HG02840 (cell line): Measurements from ENCODE around the gene ELAPOR1.
"Not testable (repeated sequence)": the region's sequence is repeated elsewhere in the genome, so short reads cannot be mapped to it uniquely, and the experiment has no call there.

Experiments
- ATAC-seq: cut with Tn5 transposase; IDR thresholded peaks from one replicate; pipeline ENCODE4 v1.9.1; 2021; ENCODE audit warnings: mild to moderate bottlenecking, moderate library complexity, moderate number of reproducible peaks; ENCODE audit not compliant: unreplicated experiment, low FRiP score

The ELAPOR1 gene

DNA sequence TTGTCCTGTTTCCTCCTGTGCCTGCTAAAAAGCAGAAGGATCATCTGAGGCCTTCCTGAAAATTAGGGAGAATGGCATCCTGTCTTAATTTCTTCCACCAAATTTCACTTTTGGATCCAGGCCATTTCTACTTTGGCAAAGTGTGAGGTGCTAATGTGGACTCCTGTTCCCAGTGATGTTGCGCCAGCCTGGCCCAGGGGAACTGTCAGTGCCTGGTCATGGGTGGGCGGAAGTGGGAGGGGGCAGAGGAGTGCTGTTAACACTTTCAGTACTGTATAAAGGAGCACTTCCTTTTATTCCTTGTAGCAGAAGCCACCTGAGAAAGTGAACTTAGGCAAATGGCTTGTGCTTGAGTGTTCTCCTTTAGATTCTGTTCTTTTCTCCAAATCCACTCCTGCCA lies 19.9 kb downstream of the ELAPOR1 start:
- ATAC-seq, result no peak

DNA sequence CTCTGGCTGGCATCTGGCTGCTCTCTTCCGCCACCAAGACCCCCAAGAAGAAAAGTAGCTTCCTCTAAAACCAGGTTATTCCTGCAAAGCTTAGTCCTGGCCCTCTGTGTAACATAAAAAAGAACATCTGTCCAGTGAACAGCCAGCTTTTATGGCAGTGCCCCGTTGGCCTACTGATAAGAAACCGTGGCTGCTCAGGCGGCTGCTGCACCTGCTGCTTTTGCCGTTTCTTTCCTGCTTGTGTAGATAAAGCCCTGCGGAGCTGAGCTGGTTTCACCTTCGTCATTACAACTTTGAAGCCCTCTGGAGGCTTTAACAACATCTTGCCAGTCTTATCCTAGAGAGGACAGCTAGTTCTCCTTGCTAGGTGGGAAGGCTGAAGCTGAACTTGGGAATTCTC lies 20.5 kb downstream of the ELAPOR1 start:
- no peak for ATAC-seq

DNA sequence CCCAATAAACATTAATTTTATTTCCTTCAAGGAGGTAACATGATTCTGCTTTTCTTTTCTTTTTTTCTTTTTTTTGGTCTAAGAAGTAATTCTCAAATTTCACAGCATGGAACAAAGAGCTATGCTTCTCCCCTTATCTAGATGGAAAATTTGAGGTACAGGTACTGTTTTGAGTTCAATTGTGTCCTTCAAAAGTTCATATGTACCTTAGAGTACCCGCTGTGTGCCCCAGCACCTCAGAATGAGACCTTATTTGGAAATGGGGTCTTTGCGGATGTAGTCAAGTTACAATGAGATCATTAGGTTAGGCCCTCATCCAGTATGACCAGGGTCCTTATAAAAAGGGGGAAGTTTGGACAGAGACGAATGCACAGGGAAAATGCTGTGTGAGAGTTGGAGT lies 22.0 kb downstream of the ELAPOR1 start:
- ATAC-seq, result no peak

DNA sequence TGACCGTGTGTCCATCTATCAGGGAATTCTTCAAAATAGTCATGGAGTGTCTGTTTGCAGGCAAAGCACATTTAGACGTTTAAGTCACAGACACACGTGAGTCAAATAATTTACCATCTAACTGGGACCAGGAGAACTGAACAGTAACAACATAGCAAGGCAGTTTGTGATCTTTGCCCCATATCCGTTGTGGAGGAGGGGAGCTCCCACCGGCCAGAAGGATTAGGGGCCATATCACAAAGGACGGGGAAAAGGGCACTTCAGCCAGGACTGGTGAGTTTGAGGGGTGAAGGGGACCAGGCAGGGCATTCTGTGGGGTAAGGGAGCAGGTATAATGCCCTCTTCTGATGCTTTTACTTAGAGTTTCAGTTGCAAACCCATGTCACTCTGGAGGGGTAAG lies 22.9 kb downstream of the ELAPOR1 start:
- no peak for ATAC-seq

DNA sequence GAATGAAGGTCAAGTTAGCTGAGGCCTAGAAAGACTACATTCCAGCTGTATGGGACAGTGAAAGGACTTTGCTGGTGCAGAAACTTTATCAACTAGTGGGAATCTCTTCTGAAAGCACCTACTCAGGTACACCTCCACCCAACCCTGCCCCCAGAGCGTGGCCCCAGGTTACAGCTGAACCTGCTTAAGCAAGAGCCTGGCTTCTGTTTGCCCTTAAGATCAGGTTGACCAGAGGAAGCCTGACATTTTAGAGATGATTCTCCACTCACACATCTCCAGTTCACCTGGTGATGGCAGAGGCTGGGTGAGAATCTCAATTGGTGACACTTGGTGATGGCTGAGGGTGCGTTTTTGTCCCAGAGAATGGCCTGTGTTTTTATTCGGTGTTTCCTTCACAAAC lies 24.0 kb downstream of the ELAPOR1 start:
- ATAC-seq, result no peak

DNA sequence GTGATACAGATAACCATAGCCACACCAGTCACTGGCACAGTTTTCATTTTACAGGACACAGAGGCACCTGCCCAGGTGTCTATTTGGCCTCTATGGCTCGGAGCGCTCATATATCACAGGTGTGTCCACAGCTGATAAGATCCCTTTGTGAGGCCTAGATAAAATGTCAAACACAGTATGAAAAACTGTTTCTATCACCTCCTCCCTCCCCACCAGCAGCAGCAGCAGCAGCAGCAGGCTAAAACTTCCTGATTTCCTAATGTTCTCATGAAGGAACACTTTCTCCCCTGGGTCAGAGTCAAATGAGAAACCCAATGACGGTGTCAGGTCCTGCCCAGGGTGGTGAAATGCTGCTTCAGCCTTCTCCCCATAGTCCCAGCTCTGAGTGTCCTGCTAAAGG lies 24.4 kb downstream of the ELAPOR1 start:
- no peak for ATAC-seq

DNA sequence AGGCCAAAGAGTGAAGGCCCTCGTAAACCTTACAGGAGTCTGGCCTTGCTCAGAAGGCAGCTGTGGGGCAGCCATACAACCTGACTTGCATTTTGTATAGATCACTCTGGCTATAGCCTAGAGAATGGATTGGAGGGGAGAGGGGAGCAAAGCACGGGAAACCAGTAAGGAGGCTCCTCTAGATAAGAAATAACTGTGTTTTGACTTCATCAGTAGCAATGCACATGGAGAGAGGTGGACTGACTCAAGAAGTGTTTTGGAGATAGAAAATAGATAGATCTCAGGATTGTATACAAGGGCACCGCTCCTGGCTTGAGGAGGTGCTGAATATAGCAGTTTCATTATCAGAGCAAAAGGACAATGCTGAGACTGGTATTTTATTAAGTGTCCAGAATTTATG lies 26.5 kb downstream of the ELAPOR1 start:
- ATAC-seq, result no peak

DNA sequence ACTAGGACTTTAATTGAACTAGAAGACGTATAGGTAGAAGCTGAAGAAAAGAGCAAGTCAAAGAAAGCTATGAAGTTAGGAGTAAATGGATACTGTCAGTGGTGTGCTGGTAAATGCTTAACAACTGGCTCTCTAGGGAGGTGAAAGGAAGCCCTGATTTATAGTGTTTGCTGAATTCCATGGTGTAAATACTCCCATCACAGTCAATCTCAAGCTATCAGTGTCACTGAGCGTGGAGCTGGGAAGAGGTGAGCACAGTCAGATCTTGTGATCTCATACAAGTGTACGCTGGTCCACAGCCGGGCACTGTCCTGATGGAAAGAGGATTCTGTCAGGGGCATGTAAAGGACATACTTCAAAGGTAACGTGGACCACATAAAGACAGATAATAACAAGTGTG lies 28.3 kb downstream of the ELAPOR1 start:
- no peak for ATAC-seq

DNA sequence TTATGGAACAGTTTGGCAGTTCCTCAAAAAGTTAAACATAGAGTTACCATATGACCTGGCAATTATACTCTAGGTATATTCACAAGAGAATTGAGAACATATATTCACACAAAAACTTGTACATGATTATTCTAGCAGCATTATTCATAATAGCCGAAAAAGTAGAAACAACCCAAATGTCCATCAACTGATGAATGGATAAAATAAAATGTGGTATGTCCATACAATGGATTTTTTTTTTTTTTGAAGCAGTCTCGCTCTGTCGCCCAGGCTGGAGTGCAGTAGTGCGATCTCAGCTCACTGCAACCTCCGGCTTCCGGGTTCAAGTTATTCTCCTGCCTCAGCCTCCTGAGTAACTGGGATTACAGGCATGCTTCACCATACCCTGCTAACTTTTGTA lies 28.8 kb downstream of the ELAPOR1 start:
- ATAC-seq, result not testable (repeated sequence)

DNA sequence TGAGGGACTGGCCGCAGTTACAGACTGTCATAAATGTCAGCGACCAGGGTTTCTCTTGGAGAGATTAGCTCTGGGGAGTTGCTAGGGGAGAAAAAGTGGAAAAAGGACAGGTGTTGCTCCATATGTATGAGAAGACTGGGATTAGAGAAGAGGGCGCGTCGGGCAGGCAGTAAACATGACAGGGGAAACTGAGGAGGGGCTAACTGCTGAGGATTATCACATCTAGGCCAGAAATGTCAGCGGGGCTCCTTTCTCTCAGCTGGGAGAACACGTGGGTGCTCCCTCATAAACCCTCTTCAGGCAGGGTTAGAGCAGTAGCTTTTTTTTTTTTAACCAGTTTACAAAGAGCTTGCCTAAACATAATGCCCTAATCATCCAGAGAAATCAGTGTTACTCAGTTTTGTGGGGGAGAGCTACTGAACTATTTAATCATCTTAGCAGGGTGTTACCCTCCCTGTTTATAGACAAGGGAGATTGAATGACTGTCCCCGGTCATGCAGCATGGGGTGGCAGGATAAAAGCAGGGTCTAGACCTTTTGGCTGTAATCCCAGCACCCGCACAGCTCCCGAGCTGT lies 35.2 kb downstream of the ELAPOR1 start:
- no peak for ATAC-seq

DNA sequence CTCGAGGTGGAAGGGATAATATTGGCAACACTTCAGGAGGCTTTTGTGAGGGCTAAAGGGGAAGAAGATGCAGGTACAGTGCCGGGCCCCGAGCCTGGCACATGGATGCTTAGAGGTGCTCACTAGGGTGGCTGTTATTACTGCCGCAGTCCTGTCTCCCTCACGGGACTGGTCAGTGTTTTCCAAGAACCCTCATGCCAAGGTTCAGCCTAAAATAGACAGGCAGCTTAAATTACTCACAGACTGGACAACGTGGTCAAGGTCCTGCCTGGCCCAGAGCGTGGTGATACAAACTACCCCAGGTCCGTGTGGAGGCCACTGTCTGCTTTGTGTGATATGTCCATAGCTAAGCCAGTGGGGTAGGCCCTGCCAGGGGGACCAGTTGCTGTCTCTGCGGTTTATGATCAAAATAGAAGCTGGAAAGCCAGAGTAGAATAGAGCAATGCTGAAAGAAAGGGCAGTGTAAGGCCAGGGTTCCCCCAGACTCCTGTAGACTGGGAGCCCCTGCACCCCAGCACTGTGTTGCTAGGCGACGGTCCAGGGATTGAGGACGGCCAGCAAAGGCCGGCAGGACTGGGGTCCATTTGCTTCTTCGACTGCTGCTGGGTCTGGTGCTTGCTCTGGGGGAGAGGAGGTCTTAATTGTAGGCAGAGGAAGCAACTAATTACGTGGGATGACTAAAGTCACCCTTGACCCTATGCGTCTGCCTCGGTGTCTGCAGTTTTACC lies 36.1 kb downstream of the ELAPOR1 start:
- no peak for ATAC-seq

DNA sequence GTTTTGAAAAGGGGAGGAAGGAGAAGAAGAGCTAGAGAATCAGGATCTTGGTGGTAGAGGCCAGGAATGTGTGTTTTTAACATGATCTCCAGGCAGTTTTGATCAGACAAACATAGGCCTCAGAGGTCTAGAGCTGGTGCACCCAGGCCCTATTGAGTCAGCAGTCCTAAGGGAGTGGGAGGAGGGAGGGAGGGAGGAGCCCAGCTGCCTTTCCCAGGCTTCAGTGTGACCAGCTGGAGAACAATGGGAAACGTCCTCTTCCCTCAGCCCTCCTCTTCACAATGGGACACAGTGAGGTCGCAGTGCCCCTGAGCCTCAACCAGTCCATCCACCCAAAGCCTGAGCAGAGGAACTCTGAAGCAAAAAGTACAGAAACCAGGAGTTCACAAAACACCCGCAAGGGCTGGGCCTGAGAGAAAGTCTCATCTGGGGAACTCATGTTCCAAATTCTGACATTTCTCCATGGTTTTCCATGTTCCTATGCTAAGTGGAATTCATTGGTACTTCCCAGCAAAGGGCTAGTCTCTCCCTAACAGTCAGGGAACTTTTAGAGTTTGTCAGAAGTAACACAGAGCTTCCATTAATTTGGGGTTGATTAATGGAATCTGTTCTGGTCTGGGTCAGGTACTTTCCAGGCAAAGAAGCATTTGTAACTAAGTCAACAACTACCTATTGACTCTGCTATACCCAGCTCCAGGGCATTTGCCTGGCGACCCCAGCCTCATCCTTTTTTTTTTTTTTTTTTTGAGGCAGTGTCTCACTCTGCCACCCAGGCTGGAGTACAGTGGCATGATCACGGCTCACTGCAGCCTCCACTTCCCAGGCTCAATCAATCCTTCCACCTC lies 37.5 kb downstream of the ELAPOR1 start:
- no peak for ATAC-seq

DNA sequence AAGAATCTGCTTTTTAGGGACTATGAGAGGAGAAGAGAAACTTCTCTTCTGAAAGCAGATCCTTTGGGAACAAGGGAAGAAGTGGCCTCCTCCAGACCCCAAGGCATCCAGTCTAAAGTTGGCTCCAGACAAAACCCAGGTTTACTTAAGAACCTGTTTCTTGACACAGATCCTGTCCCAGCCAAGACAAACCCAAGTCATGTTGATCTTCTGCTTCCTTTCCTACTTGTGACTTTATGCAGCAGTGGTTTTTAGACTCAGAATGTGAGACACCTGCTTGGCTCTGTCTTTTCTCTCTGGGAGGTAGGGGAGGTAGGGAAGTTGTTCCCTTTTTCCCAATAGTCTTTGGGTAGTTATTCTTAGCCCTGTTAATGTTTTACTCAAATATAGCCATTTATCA lies 38.3 kb downstream of the ELAPOR1 start:
- no peak for ATAC-seq

DNA sequence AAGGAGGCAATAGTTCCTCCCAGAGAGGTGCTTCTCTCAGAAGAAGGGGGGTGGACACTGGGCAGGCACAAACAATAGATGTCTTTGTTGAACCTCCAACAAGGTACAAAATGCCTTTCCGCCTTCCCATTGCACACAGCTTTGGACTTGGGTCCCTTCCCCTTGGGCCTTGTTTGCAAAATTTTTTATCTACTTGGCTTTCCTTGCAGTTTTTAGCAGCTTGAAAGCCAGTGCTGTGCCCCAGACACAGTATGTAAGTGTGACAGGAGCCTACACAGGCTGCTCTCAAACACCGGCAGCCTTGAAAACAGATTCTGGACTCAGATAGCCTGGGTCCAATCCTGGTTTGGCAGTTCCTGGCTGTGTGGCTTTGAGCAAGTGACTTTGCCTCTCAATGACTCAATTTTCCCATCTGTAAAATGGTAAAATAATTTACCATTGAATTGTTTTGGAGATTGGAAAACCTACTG lies 43.0 kb downstream of the ELAPOR1 start:
- no peak for ATAC-seq

DNA sequence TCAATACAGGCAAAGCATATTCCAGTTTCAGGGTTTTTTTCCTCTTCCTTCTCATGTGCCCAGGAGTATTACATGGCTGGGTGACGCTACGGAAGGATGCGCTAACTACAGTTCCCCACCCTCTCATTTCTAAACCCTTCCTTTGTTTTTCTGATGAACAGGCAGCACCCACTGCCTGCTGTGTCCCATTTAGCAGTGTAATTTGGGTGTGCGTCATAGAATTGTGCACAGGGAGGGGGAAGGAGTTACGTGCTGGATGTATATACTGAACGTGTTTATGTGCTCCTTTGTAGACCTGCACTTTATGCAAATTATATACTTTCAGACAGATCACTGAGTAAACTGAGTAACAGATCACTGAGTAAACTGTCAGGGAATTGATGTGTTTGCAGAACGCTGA lies 44.5 kb downstream of the ELAPOR1 start:
- no peak for ATAC-seq

DNA sequence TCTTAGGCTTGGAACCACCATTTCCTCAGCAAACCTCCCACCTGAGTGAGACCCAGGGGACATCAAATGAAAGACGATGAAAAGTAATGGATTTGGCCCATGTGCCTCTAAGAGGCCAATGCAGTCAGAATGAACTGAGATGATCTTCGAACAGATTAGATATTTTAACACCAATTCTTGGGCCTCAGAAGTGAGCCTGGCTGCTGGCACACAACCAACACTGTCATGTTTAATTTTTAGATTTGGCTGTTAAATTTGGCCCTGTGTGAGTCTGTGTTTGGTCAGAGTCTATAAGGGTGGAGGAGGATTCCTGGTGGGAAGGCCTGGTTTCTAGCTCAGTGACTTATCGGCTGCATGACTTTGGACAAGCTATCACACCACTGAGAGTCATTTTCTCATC lies 45.4 kb downstream of the ELAPOR1 start:
- ATAC-seq, result no peak

DNA sequence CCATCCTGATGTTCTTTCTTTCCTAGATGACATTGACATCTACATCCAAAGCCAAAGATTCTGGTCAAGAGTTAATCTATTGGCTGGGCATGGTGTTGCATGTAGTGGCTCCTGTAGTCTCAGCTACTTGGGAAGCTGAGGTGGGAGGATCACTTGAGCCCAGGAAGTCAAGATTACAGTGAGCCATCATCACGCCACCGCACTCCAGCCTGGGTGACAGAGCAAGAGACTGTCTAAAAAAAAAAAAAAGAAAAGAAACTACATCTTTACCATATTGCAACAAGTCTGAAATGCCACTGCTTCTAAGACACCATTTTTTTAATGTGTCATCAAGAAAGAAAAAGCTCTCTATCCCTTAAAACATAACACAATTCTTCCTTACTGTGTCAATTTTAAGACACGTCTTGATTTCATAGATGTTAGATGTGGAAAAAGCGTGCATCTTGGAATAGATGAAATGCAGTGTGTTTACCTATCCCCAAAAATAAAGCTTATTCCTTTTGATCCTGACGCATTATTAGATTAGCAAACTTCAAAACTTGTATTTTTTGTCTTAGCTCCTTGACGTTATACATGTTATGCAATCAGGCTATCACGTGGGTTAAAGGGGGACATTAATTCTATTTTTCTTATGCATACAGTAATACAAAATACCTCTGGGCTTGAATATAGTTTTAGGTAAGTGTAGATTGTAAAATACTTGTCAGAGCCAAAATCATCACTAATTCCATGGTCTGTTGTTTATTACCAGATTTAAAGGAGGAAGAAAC lies 46.3 kb downstream of the ELAPOR1 start:
- ATAC-seq, result no peak

DNA sequence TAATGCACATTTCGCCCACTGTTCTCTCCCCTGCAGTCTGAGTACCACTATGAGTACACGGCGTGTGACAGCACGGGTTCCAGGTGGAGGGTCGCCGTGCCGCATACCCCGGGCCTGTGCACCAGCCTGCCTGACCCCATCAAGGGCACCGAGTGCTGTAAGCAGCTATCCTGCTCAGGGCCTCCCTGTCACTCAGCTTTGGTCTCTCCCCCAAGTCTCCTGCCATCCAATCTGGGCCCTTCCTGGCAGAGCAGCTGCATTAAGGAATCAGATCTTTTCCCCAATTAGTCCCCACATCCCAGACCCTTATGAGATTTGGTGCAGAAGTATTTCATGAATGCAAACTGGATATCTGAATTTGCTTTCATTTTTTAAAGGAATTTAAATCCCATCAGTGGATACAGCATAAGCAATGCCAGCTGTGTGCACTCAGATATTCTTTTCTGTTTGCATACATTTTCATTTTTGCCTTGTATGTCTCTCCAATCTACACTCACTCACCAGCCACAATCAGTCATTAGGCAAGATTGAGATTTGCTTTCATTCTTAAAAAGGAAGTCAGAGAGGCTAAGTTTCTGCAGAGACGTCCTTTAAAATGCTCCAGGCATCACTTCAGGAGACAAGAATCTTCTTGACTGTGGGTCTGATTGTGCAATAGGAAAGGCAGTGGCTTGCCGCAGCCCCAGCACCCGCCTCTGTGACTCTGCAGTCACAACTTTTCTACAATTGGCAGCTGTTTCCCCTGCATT lies 48.1 kb downstream of the ELAPOR1 start:
- ATAC-seq, result no peak

DNA sequence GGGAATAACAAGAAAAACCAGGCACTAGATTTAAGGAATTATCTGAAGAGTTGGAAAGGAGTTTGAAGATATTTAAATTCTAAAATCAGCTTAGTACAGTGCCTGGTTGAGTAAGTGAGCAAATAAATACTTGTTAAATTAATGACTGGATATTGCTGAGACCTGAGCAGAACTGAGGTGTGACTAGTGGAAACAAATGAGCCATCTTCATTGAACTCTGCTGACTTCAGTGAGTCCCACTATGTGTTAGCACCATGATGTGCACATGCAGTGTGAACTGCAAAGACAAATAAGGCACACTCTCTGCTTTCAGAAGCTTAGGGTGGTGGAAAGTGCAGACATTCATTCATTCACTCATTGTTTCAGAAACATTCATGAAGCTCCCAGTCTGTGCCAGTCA lies 48.7 kb downstream of the ELAPOR1 start:
- ATAC-seq, result no peak

DNA sequence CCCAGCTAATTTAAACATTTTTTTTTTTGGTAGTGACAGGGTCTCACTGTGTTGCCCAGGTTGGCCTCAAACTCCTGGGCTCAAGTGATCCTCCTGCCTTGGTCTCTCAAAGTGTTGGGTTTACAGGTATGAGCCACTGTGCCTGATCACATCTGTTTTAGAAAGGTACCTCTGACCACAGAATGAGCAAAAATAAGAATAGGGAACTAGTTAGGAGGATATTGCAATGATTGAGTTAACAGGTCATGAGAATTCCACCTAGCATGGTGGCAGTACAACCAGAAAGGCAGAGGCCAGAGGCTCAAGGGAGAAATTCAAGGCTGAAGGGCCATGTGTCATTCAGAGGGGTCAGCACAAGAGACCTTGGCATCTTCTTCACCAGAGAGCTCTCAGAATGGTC lies 49.6 kb downstream of the ELAPOR1 start:
- ATAC-seq, result no peak
